ENCODE results near the gene MYO16. TPM values are rescaled to one million over a fixed set of nuclear protein-coding genes. Genes with fewer than 3 reads are reported as not detected.

Gene MYO16
- total and polyA plus RNA-seq, 2 experiments from 2014 or later: 0.13 to 0.23 TPM

- H3K4me3 ChIP-seq: no peak overlapping the region
- TF ChIP-seq EZH2 (IDR thresholded peaks at IDR 0.05; ENCODE audit: borderline replicate concordance) (no peak), EZH2phosphoT487 (IDR thresholded peaks at IDR 0.05; ENCODE audit: low read depth, severe bottlenecking, unreplicated experiment) (no peak)
Observed at GRCh38 chr13:109111141-109111540, 481.7 kb downstream of the MYO16 start.

GRCh38 chr13:109113427-109113826, 484.0 kb downstream of the MYO16 start:
- H4K20me1 ChIP-seq (ENCODE audit: insufficient read depth, poor library complexity, severe bottlenecking): no peaks in the 10 kb centered on the region
- H3K9me3 ChIP-seq (ENCODE audit: low read depth): no peaks in the 10 kb centered on the region
- no peak overlapping the region for H3K4me2 ChIP-seq
- DNase-seq (ENCODE audit: low spot score): no peak
- H3K27me3 ChIP-seq: no peaks in the 10 kb centered on the region
- no peaks in the 10 kb centered on the region for H3K36me3 ChIP-seq (replicated peaks; ENCODE audit: insufficient read depth, low read depth)
- no peaks in the 10 kb centered on the region for H3K79me2 ChIP-seq
- WGBS (ENCODE audit: low lambda C conversion rate, missing lambda C conversion rate): 90% methylated on average over 3 of the region's 3 CpGs
- no peak for TF ChIP-seq EZH2phosphoT487 (IDR thresholded peaks at IDR 0.05; ENCODE audit: low read depth, severe bottlenecking, unreplicated experiment)
- no peaks in the 10 kb centered on the region for H3K4me1 ChIP-seq (ENCODE audit: insufficient read depth)
- H3K4me3 ChIP-seq: no peak overlapping the region
- no peak overlapping the region for H3K27ac ChIP-seq
- no peak overlapping the region for H2AFZ ChIP-seq
- no peaks in the 10 kb centered on the region for H3K9me2 ChIP-seq (replicated peaks; ENCODE audit: insufficient read depth)

More at GRCh38 chr13:109111141-109111540, 481.7 kb downstream of the MYO16 start:
- Histone ChIP-seq H3K4me1 (ENCODE audit: insufficient read depth) (no peaks in the 10 kb centered on the region), H2AFZ (no peak overlapping the region), H3K9me2 (replicated peaks; ENCODE audit: insufficient read depth) (no peaks in the 10 kb centered on the region), H3K79me2 (no peaks in the 10 kb centered on the region), H3K9me3 (ENCODE audit: low read depth) (peaks cover 2% of the 10 kb centered on the region), H3K4me2 (no peak overlapping the region), H3K27me3 (no peaks in the 10 kb centered on the region), H3K36me3 (replicated peaks; ENCODE audit: insufficient read depth, low read depth) (no peaks in the 10 kb centered on the region), H3K27ac (no peak overlapping the region), H4K20me1 (ENCODE audit: insufficient read depth, poor library complexity, severe bottlenecking) (no peaks in the 10 kb centered on the region)
- WGBS (ENCODE audit: low lambda C conversion rate, missing lambda C conversion rate): 94% methylated on average over 1 of the region's 1 CpG
- no peak for DNase-seq (ENCODE audit: low spot score)

GRCh38 chr13:109114162-109114561, 484.8 kb downstream of the MYO16 start:
- Histone ChIP-seq H3K27ac (no peak overlapping the region), H3K4me2 (no peak overlapping the region), H3K27me3 (no peaks in the 10 kb centered on the region), H3K4me3 (no peak overlapping the region), H3K9me2 (replicated peaks; ENCODE audit: insufficient read depth) (no peaks in the 10 kb centered on the region), H2AFZ (no peak overlapping the region), H4K20me1 (ENCODE audit: insufficient read depth, poor library complexity, severe bottlenecking) (no peaks in the 10 kb centered on the region), H3K36me3 (replicated peaks; ENCODE audit: insufficient read depth, low read depth) (no peaks in the 10 kb centered on the region), H3K4me1 (ENCODE audit: insufficient read depth) (no peaks in the 10 kb centered on the region), H3K79me2 (no peaks in the 10 kb centered on the region), H3K9me3 (ENCODE audit: low read depth) (no peaks in the 10 kb centered on the region)
- TF ChIP-seq EZH2phosphoT487 (IDR thresholded peaks at IDR 0.05; ENCODE audit: low read depth, severe bottlenecking, unreplicated experiment) (no peak), CTCF (IDR thresholded peaks at IDR 0.05; ENCODE audit: poor library complexity) (no peak), EZH2 (IDR thresholded peaks at IDR 0.05; ENCODE audit: borderline replicate concordance) (no peak)
- no peak for DNase-seq (ENCODE audit: low spot score)
- 90% methylated on average over 5 of the region's 5 CpGs for WGBS (ENCODE audit: low lambda C conversion rate, missing lambda C conversion rate)

- Histone ChIP-seq H3K4me3 (no peak overlapping the region), H3K79me2 (no peaks in the 10 kb centered on the region), H2AFZ (no peak overlapping the region), H3K9me3 (ENCODE audit: low read depth) (no peaks in the 10 kb centered on the region), H3K36me3 (replicated peaks; ENCODE audit: insufficient read depth, low read depth) (no peaks in the 10 kb centered on the region), H4K20me1 (ENCODE audit: insufficient read depth, poor library complexity, severe bottlenecking) (no peaks in the 10 kb centered on the region), H3K27ac (no peak overlapping the region), H3K4me1 (ENCODE audit: insufficient read depth) (no peaks in the 10 kb centered on the region), H3K4me2 (no peak overlapping the region), H3K9me2 (replicated peaks; ENCODE audit: insufficient read depth) (no peaks in the 10 kb centered on the region), H3K27me3 (no peaks in the 10 kb centered on the region)
- WGBS (ENCODE audit: low lambda C conversion rate, missing lambda C conversion rate): 77% methylated on average over 2 of the region's 2 CpGs
- no peak for TF ChIP-seq CTCF (IDR thresholded peaks at IDR 0.05; ENCODE audit: poor library complexity)
- TF ChIP-seq EZH2phosphoT487 (IDR thresholded peaks at IDR 0.05; ENCODE audit: low read depth, severe bottlenecking, unreplicated experiment): no peak
- TF ChIP-seq EZH2 (IDR thresholded peaks at IDR 0.05; ENCODE audit: borderline replicate concordance): no peak
- DNase-seq (ENCODE audit: low spot score): no peak
Observed at GRCh38 chr13:109114991-109115390, 485.6 kb downstream of the MYO16 start.

Data from hepatocyte (in vitro differentiated cells).